DND-41 (cell line): ENCODE measurements around the gene ZCCHC2.
A peak's percentile ranks its signal among the peaks of the same experiment; 100 is the strongest.

Source experiments
- ATAC-seq: fragments of 200-7000 bp; cut with Tn5 transposase; 3 replicates; pipeline ENCODE4 v1.9.1; 2021; ENCODE audit warnings: low read depth; ENCODE audit not compliant: insufficient read depth
- DNase-seq: peaks from one replicate; pipeline ENCODE4 v3.0.0-alpha.2; 2020
- H2AFZ ChIP-seq: 2 replicates; pipeline ENCODE4 v1.6.0; 2012; ENCODE audit warnings: low read depth, low read length
- H3K27ac ChIP-seq: 2 replicates; pipeline ENCODE4 v1.5.1; 2012; ENCODE audit warnings: low read length, inconsistent platforms
- H3K27me3 ChIP-seq: fragments of 200-600 bp; sonication (generic); 2 replicates; pipeline ENCODE4 v1.6.0; 2012; ENCODE audit warnings: low read length, mild to moderate bottlenecking, inconsistent platforms; ENCODE audit not compliant: insufficient read depth, poor library complexity
- H3K36me3 ChIP-seq: 2 replicates; pipeline ENCODE4 v1.5.1; 2012; ENCODE audit warnings: low read length, inconsistent platforms; ENCODE audit not compliant: insufficient read depth
- H3K4me1 ChIP-seq: 2 replicates; pipeline ENCODE4 v1.5.1; 2012; ENCODE audit warnings: mild to moderate bottlenecking, low read length; ENCODE audit not compliant: insufficient read depth
- H3K4me2 ChIP-seq: 2 replicates; pipeline ENCODE4 v1.6.0; 2012; ENCODE audit warnings: mild to moderate bottlenecking, moderate library complexity, low read length, inconsistent platforms; ENCODE audit not compliant: insufficient read depth
- H3K4me3 ChIP-seq, 2 experiments: fragments of 200-600 bp in 1 of 2; shearing (Covaris generic) in 1 of 2; 2 replicates each; pipeline ENCODE4 v1.5.1; 2012 to 2016; ENCODE audit warnings: inconsistent platforms in 2 of 2, low read length in 2 of 2, mild to moderate bottlenecking in 2 of 2, low read depth in 1 of 2, moderate library complexity in 1 of 2
- H3K79me2 ChIP-seq: 2 replicates; pipeline ENCODE4 v1.6.0; 2012; ENCODE audit warnings: low read length, inconsistent platforms; ENCODE audit not compliant: insufficient read depth
- H3K9ac ChIP-seq: 2 replicates; pipeline ENCODE4 v1.6.0; 2012; ENCODE audit warnings: low read depth, mild to moderate bottlenecking, inconsistent platforms, low read length, moderate library complexity
- H3K9me3 ChIP-seq: 2 replicates; pipeline ENCODE4 v1.5.1; 2012; ENCODE audit warnings: low read length, moderate library complexity, mild to moderate bottlenecking, inconsistent platforms; ENCODE audit not compliant: insufficient read depth, severe bottlenecking
- H4K20me1 ChIP-seq: 2 replicates; pipeline ENCODE4 v1.6.0; 2012; ENCODE audit warnings: low read length; ENCODE audit not compliant: insufficient read depth
- CTCF ChIP-seq: IDR thresholded peaks from 2 replicates; pipeline ENCODE4 v1.5.1; 2012; ENCODE audit warnings: borderline replicate concordance, low read length, moderate library complexity, mild to moderate bottlenecking; ENCODE audit not compliant: poor library complexity, severe bottlenecking; ENCODE audit errors: extremely low read depth
- EZH2 ChIP-seq: IDR thresholded peaks from 3 replicates; pipeline ENCODE4 v1.6.1; 2012; ENCODE audit warnings: borderline replicate concordance, low read depth, mild to moderate bottlenecking, moderate library complexity, low read length, inconsistent platforms; ENCODE audit not compliant: severe bottlenecking

The ZCCHC2 gene

GRCh38 chr18:62522504-62523254 is at the start of gene ZCCHC2:
TSS of gene ZCCHC2 (plus strand) at chr18:62523025. CDS start at chr18:62523425, 400 bp downstream.
- peaks cover 49% of the 10 kb centered on the region for H3K4me1 ChIP-seq
- H3K27ac ChIP-seq: peak within 1 kb of the TSS; percentile 76
- no peaks in the 10 kb centered on the region for H3K9me3 ChIP-seq
- H4K20me1 ChIP-seq: no peaks in the 10 kb centered on the region
- peak within 1 kb of the TSS; percentile 93 for H3K4me2 ChIP-seq
- H3K4me3 ChIP-seq: peak within 1 kb of the TSS; percentile 48 to 86
- H3K36me3 ChIP-seq: no peaks in the 10 kb centered on the region; the same call in 1 of the 2 replicates
- DNase-seq (peak; percentile 98), ATAC-seq (peak; percentile 81)
- TF ChIP-seq CTCF (no peak), EZH2 (no peak)
- H3K27me3 ChIP-seq: no peaks in the 10 kb centered on the region
- peaks cover 40% of the 10 kb centered on the region for H3K79me2 ChIP-seq
- H3K9ac ChIP-seq: peak within 1 kb of the TSS; percentile 75
- H2AFZ ChIP-seq: peak within 1 kb of the TSS; percentile 91

GRCh38 chr18:62479574-62479973 is 43.3 kb upstream of the ZCCHC2 start:
- peaks cover 12% of the 10 kb centered on the region for H3K9me3 ChIP-seq
- no peak for ATAC-seq
- H4K20me1 ChIP-seq: no peaks in the 10 kb centered on the region

DNA sequence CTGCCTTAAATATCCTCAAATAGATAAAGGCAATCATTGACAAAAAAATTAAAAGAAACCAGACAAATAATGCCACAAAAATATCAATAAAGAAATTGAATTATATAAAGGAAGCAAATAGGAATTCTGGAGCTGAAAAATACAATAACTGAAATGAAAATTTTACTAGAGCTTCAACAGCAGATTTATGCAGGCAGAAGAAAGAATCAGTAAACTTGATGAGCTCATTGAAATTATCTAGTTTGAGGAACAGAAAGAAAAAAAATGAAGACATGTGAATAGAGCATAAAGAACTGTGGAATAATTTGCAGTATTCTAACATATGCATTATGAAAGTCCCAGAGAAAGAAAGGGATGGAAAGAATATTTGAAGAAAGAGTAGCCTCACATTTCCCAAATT is 41.9 kb upstream of the ZCCHC2 start:
- no peaks in the 10 kb centered on the region for H3K79me2 ChIP-seq
- H3K9me3 ChIP-seq: peaks cover 12% of the 10 kb centered on the region
- no peak overlapping the region for H2AFZ ChIP-seq
- ATAC-seq: no peak
- no peak overlapping the region for H3K9ac ChIP-seq
- H3K4me2 ChIP-seq: no peak overlapping the region
- H3K36me3 ChIP-seq: no peaks in the 10 kb centered on the region
- no peaks in the 10 kb centered on the region for H3K4me1 ChIP-seq
- TF ChIP-seq EZH2 (no peak), CTCF (no peak)
- H3K4me3 ChIP-seq: no peak overlapping the region
- H4K20me1 ChIP-seq: no peaks in the 10 kb centered on the region
- H3K27me3 ChIP-seq: peaks cover 11% of the 10 kb centered on the region
- DNase-seq: no peak
- no peak overlapping the region for H3K27ac ChIP-seq

More at GRCh38 chr18:62479574-62479973, 43.3 kb upstream of the ZCCHC2 start:
- Histone ChIP-seq H3K4me2 (no peak overlapping the region), H3K4me1 (no peaks in the 10 kb centered on the region), H3K27ac (no peak overlapping the region), H2AFZ (no peak overlapping the region), H3K9ac (no peak overlapping the region), H3K27me3 (peaks cover 7% of the 10 kb centered on the region), H3K79me2 (no peaks in the 10 kb centered on the region), H3K36me3 (no peaks in the 10 kb centered on the region), H3K4me3 (no peak overlapping the region)
- no peak for TF ChIP-seq EZH2
- no peak for TF ChIP-seq CTCF
- DNase-seq: no peak
